Measurements from ENCODE around the gene ADSS2. TPM values are rescaled to one million over a fixed set of nuclear protein-coding genes. Genes with fewer than 3 reads are reported as not detected.

ADSS2 gene
- total and polyA plus RNA-seq, 2 of the 4 experiments (the other 2 are of a cell fraction), result 14.9 to 30.1 TPM

GRCh38 chr1:244395965-244396364 is 55.7 kb downstream of the ADSS2 start:
- no peak overlapping the region for H2AK5ac ChIP-seq (ENCODE audit: low read depth, low read length)
- H2BK5ac ChIP-seq (ENCODE audit: low read depth, low read length, poor library complexity, severe bottlenecking), result no peak overlapping the region
- H3K4me2 ChIP-seq (ENCODE audit: low read depth, low read length), result no peak overlapping the region
- no peaks in the 10 kb centered on the region for H3K36me3 ChIP-seq (ENCODE audit: control insufficient read depth, insufficient read depth, low read length)
- no peak overlapping the region for H4K8ac ChIP-seq (ENCODE audit: low read depth in 2 of 2, low read length in 2 of 2)
- H3K9me3 ChIP-seq (ENCODE audit: control insufficient read depth, insufficient read depth, low read length), result peaks cover 2% of the 10 kb centered on the region; the same call in 1 of the 2 replicates
- no CpG with 5 or more reads among the region's 5 CpGs for WGBS, 2 experiments (ENCODE audit: extremely low coverage in 2 of 2, insufficient read length in 1 of 2)
- no peak for ATAC-seq (ENCODE audit: low read depth)
- no peak for DNase-seq
- no peaks in the 10 kb centered on the region for H3K79me1 ChIP-seq (ENCODE audit: low read depth in 1 of 2, low read length in 2 of 2)
- H3K14ac ChIP-seq (replicated peaks; ENCODE audit: low read depth, low read length), result no peak overlapping the region
- no peak overlapping the region for H4K91ac ChIP-seq (ENCODE audit: insufficient read depth, low read depth, low read length)
- no peak overlapping the region for H3K4me3 ChIP-seq (ENCODE audit: insufficient read depth, low read depth, low read length)
- H3K23ac ChIP-seq (ENCODE audit: low read depth, low read length), result no peak overlapping the region
- H3K27me3 ChIP-seq (ENCODE audit: control insufficient read depth, insufficient read depth, low read length), result no peaks in the 10 kb centered on the region
- CTCF ChIA-PET, result no interaction called here
- H2AK9ac ChIP-seq (replicated peaks; ENCODE audit: low read depth, low read length, poor library complexity), result no peak overlapping the region
- no peak for TF ChIP-seq RFX5 (IDR thresholded peaks at IDR 0.05; ENCODE audit: low read depth, low read length)
- no peak for TF ChIP-seq MXI1 (IDR thresholded peaks at IDR 0.05; ENCODE audit: borderline replicate concordance, low read depth, low read length)
- no peak for TF ChIP-seq FOS (IDR thresholded peaks at IDR 0.05; ENCODE audit: low read depth, low read length)
- no peak for TF ChIP-seq CEBPB (IDR thresholded peaks at IDR 0.05; ENCODE audit: low read depth, low read length)
- TF ChIP-seq POLR2A (IDR thresholded peaks at IDR 0.05; ENCODE audit: low read depth, low read length), result no peak
- no peak for TF ChIP-seq NFE2L2 (IDR thresholded peaks at IDR 0.05; ENCODE audit: low read depth, low read length)
- no peak for TF ChIP-seq MAZ (IDR thresholded peaks at IDR 0.05; ENCODE audit: borderline replicate concordance, low read depth, low read length)
- no peak for TF ChIP-seq SMC3 (IDR thresholded peaks at IDR 0.05; ENCODE audit: low read depth, low read length)
- no peak for TF ChIP-seq BHLHE40 (IDR thresholded peaks at IDR 0.05; ENCODE audit: low read depth, low read length)
- no peak for TF ChIP-seq CHD1 (IDR thresholded peaks at IDR 0.05; ENCODE audit: low read depth, low read length)
- TF ChIP-seq CTCF (conservative IDR thresholded peaks at IDR 0.05; ENCODE audit: low read depth, low read length), result no peak
- H2AFZ ChIP-seq (replicated peaks; ENCODE audit: low read length, poor library complexity), result no peak overlapping the region
- no peak overlapping the region for H3K56ac ChIP-seq (ENCODE audit: extremely low read depth, insufficient read depth, low read length)
- intact Hi-C loops (cut with micrococcal nuclease) (no loop called here), in situ Hi-C loops (cut with MboI; ENCODE audit: low sequenced_read_pairs) (no loop called here), dilution Hi-C loops (cut with HindIII; ENCODE audit: low sequenced_read_pairs, unreplicated experiment) (no loop called here)
- H4K5ac ChIP-seq (ENCODE audit: low read depth, low read length), result no peak overlapping the region
- peaks cover 2% of the 10 kb centered on the region; the same call in 1 of the 2 replicates for H3K4me1 ChIP-seq (ENCODE audit: control insufficient read depth, insufficient read depth, low read length)
- no peaks in the 10 kb centered on the region for H4K20me1 ChIP-seq (ENCODE audit: insufficient read depth, low read length)
- no peak overlapping the region for H3K27ac ChIP-seq (ENCODE audit: insufficient read depth, low read length)
- no peak overlapping the region for H2BK20ac ChIP-seq (ENCODE audit: low read depth, low read length)
- POLR2A ChIA-PET (ENCODE audit: unreplicated experiment), result no interaction called here
- H2BK120ac ChIP-seq (ENCODE audit: low read depth, low read length), result no peak overlapping the region
- H2BK15ac ChIP-seq (ENCODE audit: low read depth, low read length), result no peak overlapping the region
- H3K9ac ChIP-seq (ENCODE audit: low read depth, low read length), result no peak overlapping the region
- H3K9me1 ChIP-seq (ENCODE audit: insufficient read depth, low read length), result no peaks in the 10 kb centered on the region
- H3K18ac ChIP-seq (ENCODE audit: low read depth, low read length), result no peak overlapping the region
- no peak overlapping the region for H3K4ac ChIP-seq (ENCODE audit: low read depth, low read length)
- no TSS peak for BruUV-seq (replicated peaks)

Measured in IMR-90 (cell line).